Brain microvascular endothelial cell (primary cell): ENCODE measurements around the gene DENND5B.

Source experiments
- DNase-seq: peaks from one replicate; pipeline ENCODE4 v3.0.0-alpha.2; 2020
- H3K27ac ChIP-seq: fragments of 250-450 bp; sonication (Bioruptor Pico); 2 replicates; pipeline ENCODE4 v1.5.1; 2020; ENCODE audit warnings: mild to moderate bottlenecking, moderate library complexity
- H3K27me3 ChIP-seq: fragments of 250-450 bp; sonication (Bioruptor Pico); replicated peaks from 2 replicates; pipeline ENCODE4 v1.5.1; 2020; ENCODE audit warnings: mild to moderate bottlenecking
- H3K36me3 ChIP-seq: fragments of 250-450 bp; sonication (Bioruptor Pico); replicated peaks from 2 replicates; pipeline ENCODE4 v1.5.1; 2020; ENCODE audit warnings: mild to moderate bottlenecking
- H3K4me3 ChIP-seq: 2 replicates; pipeline ENCODE4 v1.5.1; 2011; ENCODE audit warnings: low read depth, mild to moderate bottlenecking, control low read depth, low read length, moderate library complexity
- in situ Hi-C: cut with HindIII; loops from 2 replicates; pipeline ENCODE4 v1.10.0; 2017; ENCODE audit warnings: low sequenced_read_pairs, low pct_ligation_motif_present
- TF ChIP-seq, protein P1 (sequence below): IDR thresholded peaks from 2 replicates; pipeline ENCODE4 v1.5.1; 2011; ENCODE audit warnings: low read depth, mild to moderate bottlenecking, moderate library complexity, low read length, control low read depth, inconsistent platforms; ENCODE audit errors: missing control alignments

The DENND5B gene

DNA sequence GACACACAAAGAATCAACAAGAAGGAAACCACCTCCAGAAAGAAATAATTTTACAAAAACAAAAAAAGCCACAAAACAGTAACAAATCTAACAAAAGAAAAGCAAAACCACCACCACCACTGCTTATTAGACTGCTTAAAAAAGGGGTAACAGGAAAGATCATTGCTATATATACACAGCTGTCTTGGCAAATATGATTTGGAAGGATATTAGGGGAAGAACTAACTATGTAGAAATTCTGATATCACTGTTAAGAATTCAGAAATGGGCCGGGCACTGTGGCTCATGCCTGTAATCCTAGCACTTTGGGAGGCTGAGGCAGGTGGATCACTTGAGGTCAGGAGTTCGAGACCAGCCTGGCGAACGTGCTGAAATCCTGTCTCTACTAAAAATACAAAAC, 92.5 kb downstream of the DENND5B start:
- no peak for DNase-seq
- no peak overlapping the region for H3K4me3 ChIP-seq
- no peaks in the 10 kb centered on the region for H3K27me3 ChIP-seq
- TF ChIP-seq, protein P1, sequence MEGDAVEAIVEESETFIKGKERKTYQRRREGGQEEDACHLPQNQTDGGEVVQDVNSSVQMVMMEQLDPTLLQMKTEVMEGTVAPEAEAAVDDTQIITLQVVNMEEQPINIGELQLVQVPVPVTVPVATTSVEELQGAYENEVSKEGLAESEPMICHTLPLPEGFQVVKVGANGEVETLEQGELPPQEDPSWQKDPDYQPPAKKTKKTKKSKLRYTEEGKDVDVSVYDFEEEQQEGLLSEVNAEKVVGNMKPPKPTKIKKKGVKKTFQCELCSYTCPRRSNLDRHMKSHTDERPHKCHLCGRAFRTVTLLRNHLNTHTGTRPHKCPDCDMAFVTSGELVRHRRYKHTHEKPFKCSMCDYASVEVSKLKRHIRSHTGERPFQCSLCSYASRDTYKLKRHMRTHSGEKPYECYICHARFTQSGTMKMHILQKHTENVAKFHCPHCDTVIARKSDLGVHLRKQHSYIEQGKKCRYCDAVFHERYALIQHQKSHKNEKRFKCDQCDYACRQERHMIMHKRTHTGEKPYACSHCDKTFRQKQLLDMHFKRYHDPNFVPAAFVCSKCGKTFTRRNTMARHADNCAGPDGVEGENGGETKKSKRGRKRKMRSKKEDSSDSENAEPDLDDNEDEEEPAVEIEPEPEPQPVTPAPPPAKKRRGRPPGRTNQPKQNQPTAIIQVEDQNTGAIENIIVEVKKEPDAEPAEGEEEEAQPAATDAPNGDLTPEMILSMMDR = no peak
- H3K27ac ChIP-seq = no peak overlapping the region
- H3K36me3 ChIP-seq = no peaks in the 10 kb centered on the region
- in situ Hi-C loops = no loop called here

DNA sequence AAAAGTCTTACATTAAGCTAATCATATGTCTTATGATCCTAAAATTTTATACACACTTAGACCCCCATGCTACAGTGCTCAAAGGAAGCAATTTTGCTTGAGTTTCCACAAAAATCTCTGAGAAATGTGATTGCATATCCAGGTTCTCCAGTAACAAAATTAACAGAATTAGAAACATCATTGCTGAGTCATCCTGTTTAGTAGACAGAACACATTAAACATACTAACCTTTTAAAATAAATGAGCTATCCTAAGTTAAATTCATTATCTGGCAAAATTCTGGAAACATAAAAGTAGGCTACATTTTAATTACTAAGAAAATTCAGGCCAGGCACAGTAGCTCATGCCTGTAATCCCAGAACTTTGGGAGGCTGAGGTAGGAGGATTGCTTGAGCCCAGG, 94.7 kb downstream of the DENND5B start:
- TF ChIP-seq, protein P1 = no peak
- Histone ChIP-seq H3K27ac (no peak overlapping the region), H3K36me3 (no peaks in the 10 kb centered on the region), H3K27me3 (no peaks in the 10 kb centered on the region), H3K4me3 (no peak overlapping the region)
- DNase-seq = no peak
- in situ Hi-C loops = no loop called here

DNA sequence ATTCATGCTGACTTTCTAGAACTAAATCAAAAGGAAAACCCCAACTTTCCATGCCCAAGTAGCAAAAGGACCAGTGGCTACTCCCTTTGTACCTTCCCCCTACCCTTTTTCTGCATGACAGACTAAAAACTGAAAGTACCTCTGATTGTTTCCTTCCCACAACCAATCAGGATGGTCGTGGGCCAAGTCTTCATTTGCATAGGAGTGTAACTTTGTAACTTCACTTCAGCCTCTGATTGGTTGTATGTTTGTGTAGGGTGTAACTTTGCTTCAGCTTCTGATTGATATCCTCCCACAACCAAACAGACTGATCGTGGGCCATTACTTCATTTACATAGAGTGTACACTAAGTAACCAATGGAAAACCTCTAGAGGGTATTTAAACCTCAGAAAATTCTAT, 96.5 kb downstream of the DENND5B start:
- Histone ChIP-seq H3K27me3 (no peaks in the 10 kb centered on the region), H3K4me3 (no peak overlapping the region), H3K27ac (no peak overlapping the region), H3K36me3 (no peaks in the 10 kb centered on the region)
- TF ChIP-seq, protein P1 = no peak
- in situ Hi-C loops = no loop called here
- no peak for DNase-seq

DNA sequence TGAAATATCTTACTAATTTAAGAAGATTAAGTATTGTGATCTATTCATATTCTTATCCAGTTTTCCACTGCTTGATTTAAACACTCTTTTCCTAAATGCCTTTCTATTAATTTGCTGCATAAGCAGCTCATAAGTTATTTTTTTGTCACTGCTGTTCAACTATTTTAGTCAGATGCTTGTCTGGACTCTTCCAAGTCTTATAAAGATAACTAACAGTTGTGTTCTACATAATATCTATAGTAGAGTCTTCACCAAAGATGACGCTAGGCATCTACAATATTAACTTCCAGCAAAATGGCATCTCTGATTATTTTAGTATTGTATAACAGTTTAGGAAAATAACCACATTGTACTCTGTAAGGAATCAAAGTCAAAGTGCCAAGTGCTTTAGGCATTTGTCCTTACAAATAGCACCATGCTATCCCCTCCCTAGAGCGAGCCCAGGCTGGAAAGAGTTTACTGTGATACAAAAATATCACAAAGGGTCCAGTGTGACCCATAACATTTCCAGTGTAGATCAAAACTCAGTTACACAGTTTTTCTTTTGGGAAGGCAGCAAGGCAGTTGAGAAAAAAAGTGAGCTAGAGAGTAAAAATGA, 98.2 kb downstream of the DENND5B start:
- in situ Hi-C loops = no loop called here
- peak overlapping the region; percentile 62 for H3K27ac ChIP-seq
- H3K4me3 ChIP-seq = no peak overlapping the region
- H3K36me3 ChIP-seq = no peaks in the 10 kb centered on the region
- TF ChIP-seq, protein P1 = no peak
- no peak for DNase-seq
- H3K27me3 ChIP-seq = no peaks in the 10 kb centered on the region

DNA sequence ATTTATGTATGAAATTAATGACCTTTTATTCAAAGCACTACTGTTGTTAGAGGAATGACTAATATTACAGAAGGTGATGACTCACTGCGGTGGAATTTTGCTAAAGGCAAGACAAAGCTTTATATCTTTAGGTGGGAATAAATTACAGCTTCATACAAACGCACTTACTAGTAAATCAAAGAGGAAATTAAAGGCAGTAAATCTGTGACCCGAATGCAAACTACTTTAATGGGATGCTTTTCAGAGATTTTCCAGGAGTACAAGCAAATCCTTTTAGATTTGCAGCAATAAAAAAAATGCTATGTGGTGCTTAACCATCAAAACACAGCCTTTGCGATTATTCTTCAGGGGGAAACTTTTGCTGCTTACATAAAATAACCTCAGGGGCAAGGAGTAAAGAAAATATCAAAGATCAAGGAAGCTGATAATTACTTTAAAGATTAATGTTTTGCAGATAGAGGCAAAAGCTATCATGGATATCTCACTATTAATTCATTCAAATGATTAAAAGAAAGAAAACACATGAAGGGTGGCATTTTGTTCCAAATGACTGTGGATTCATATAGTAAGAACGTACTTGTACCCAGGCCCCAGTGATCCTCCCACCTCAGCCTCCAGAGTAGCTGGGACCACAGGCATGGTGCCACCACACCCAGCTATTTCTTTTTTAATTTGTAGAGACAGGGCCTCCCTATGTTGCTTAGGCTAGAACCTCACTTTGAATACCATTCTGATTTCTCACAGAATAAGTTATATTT, 98.9 kb downstream of the DENND5B start:
- TF ChIP-seq, protein P1 = no peak
- DNase-seq = peak; percentile 89
- H3K27me3 ChIP-seq = no peaks in the 10 kb centered on the region
- in situ Hi-C loops = no loop called here
- H3K27ac ChIP-seq = peak overlapping the region; percentile 62
- no peaks in the 10 kb centered on the region for H3K36me3 ChIP-seq
- H3K4me3 ChIP-seq = no peak overlapping the region
